ENCODE data around the gene RIN3.

Gene RIN3

DNA sequence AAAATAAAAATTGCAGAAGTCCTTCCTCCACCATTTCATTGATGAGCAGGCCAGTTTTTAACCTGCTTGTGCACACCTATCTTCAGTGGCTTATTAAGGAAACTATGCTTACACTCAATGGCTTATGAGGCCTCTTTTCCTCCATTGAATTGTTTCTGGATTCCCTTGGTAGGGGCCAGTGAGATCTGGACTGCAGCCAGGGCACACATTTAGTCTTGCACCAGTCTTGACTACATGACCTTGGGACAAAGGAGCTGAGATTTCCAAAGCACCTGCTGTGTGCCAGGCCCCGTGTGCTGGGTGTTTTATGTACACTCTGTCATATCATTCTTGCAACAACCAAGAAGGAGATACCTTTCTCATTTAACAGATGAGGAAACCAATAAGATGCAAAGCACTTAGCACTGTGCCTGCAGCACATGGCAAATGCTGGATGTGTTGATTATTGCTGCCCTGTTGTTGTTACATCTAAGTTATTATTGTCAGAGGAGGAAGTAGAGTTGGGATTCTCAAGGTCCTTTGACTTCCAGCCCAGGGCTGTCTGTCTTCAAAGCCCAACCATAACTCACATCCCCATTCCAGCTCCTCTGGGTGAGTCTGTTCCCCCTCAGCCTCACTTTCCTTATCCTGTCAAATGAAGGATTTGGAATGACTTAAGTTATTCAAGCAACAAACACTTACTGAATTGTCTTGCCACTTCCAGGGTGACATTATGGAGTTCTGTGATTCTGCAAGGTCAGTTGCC lies 31.6 kb upstream of the RIN3 start:
- DNase-seq, result no peak
- in situ Hi-C loops (cut with HindIII; ENCODE audit: low pct_ligation_motif_present, low pct_unique_long_range_greater_than_20kb, low sequenced_read_pairs), result no loop called here

DNA sequence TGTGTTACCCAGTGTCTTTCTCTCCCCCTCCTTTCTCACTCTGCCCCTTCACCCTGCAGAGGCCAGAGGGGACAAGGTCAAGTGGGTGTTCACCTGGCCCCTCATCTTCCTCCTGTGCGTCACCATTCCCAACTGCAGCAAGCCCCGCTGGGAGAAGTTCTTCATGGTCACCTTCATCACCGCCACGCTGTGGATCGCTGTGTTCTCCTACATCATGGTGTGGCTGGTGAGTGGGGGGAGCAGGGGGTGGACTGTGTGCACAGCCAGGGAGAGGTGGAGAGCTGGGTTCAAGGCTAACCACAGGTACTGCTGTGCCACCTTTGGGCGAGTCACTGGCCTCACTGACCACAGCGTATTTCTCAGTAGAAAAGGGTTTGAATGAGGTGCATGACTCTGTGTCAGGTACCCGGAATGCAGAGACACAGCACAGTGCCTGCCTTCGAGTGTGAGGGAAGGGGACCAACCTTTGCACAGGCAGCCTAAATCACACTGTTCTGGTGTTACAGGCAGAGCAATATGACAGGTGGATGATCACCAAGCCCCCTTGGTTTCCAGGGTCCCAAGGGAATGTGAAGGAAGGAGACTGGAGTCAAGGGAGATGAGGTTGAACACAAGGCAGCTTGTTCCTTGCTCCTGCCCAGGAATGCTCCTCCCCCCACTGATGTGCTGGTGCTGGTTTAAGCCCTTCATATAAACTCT lies 30.8 kb upstream of the RIN3 start:
- DNase-seq, result no peak
- in situ Hi-C loops (cut with HindIII; ENCODE audit: low pct_ligation_motif_present, low pct_unique_long_range_greater_than_20kb, low sequenced_read_pairs), result no loop called here

DNA sequence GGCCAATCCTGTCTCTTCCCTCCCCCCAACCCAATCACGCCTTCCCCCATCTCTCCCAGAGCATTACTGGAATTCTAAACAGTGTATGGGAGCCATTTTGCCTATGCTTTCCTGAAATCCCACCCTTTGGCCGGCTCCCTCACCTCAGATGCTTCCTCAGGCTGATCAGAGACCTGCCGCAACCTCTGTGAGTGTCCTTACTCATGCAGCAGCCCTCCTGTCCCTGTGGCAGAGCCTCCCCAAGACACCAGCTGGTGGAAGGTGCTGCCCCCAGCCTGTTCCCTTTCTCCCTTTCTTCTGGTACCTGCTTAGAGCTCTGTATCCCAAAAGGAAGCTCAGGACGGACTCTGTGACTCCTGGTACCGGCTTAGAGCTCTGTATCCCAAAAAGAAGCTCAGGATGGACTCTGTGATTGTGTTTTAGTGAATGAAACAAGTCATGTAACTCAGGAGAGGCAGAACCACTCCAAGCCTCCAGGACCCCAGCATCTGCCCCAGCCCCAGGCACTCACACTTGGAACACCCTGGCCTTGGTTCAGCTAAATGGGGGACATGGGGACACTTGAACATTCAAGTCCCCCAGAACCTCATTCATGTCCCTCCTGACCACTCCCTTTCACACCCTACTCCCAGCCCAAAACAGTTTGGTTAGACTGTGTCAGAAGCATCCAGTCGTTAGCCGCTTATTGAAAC lies 29.3 kb upstream of the RIN3 start:
- DNase-seq, result no peak
- in situ Hi-C loops (cut with HindIII; ENCODE audit: low pct_ligation_motif_present, low pct_unique_long_range_greater_than_20kb, low sequenced_read_pairs), result no loop called here

- DNase-seq, result no peak
- in situ Hi-C loops (cut with HindIII; ENCODE audit: low pct_ligation_motif_present, low pct_unique_long_range_greater_than_20kb, low sequenced_read_pairs), result no loop called here
Observed at GRCh38 chr14:92486881-92487280, 26.7 kb upstream of the RIN3 start.

GRCh38 chr14:92487513-92488133 lies 26.0 kb upstream of the RIN3 start:
- no peak for DNase-seq
- in situ Hi-C loops (cut with HindIII; ENCODE audit: low pct_ligation_motif_present, low pct_unique_long_range_greater_than_20kb, low sequenced_read_pairs), result no loop called here

DNA sequence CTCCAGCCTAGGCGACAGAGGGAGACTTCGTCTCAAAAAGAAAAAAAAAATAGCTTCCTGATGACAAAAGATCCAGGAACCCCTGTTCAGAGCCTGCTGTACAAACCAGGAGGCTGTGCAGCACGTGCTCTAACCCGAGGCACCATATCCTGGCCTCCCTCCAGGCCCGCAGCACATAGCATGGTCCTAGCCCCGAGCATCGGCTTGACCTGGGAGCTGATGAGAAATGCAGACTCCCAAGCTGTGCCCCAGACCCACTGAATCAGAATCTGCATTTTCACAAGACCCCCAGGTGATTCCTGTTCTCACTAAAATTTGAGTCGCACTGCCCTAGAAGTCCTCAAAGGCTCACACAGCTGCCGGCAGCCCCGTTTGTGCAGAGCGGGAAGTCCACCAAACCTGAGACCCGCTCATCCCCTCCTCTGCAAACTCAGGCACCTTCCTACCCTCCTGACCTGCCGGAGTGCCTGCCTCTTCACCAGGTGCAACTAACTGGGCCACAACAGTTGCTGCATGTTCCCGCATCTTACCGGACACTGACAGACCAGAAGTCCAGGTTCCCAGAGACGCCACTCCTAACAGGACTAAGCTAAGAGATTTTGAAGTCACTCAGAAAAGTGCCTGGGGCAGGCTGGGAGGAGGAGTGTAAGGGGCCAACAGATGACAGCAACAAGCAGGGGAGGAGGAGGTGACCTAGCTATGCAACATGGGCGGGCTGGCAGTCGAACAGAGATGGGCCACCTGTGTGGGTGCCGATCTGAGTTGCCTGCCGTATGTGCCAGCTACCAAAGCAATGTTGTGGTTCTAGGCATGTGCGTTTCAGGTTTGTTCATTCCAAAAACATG lies 24.0 kb upstream of the RIN3 start:
- in situ Hi-C loops (cut with HindIII; ENCODE audit: low pct_ligation_motif_present, low pct_unique_long_range_greater_than_20kb, low sequenced_read_pairs), result no loop called here

DNA sequence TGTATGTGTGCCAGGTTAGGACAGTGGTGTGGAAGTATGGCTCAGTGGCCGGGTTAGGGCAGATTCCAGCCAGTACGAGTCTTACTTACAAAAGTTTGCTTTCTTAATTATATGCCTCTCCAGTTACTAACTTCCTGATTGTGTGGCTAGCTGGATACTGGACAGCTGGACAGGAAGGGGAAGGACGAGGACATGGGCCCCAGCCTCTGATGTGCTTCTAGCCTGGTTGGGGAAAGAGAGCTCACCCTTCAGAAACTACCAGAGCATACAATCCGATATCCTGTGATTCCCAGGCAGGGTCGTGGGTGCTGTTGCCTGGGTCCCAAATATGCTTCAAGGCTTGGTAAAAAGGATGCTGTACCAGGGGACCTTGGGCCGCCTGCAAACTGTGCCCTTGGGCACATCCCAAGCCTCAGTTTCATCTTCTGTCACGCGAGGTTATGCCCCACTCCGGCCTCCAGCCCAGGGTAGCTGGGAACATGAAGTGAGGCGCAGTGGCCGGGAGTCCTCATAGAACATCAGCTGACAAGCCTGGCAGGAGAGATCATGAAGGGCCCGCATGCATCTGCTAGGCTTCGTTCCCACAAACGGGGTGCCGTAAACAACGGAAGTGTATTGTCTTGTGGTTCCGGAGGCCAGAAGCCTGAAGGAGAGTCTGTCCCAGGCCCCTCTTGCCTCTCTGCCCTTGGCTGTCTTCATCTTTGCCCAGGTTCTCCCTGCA lies 23.2 kb upstream of the RIN3 start:
- in situ Hi-C loops (cut with HindIII; ENCODE audit: low pct_ligation_motif_present, low pct_unique_long_range_greater_than_20kb, low sequenced_read_pairs), result no loop called here
- no peak for DNase-seq

More for the DNA sequence above, 24.0 kb upstream of the RIN3 start:
- no peak for DNase-seq

- in situ Hi-C loops (cut with HindIII; ENCODE audit: low pct_ligation_motif_present, low pct_unique_long_range_greater_than_20kb, low sequenced_read_pairs), result no loop called here
- DNase-seq, result no peak
Observed at GRCh38 chr14:92491782-92492181, 21.8 kb upstream of the RIN3 start.

- DNase-seq, result no peak
- in situ Hi-C loops (cut with HindIII; ENCODE audit: low pct_ligation_motif_present, low pct_unique_long_range_greater_than_20kb, low sequenced_read_pairs), result no loop called here
Observed at GRCh38 chr14:92492258-92492657, 21.3 kb upstream of the RIN3 start.

DNA sequence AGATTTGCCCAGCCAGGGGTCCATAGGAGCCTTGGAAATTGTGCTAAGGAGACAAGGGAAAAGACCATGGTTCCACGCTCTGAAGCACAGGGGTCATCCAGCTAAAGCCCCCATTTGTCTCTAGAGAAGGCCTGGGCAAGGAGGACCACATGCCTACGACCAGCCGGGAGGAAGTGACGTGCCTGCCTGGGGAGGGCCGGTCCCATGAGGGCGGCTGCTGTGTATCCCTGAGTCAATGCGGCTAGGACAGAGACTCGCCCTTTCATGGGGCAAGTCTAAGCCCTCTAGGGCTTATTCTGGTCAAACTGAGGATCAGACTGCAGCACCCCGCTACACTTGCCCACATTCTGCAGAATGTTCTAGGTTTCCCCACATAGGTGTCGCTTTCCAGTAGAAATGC lies 20.6 kb upstream of the RIN3 start:
- in situ Hi-C loops (cut with HindIII; ENCODE audit: low pct_ligation_motif_present, low pct_unique_long_range_greater_than_20kb, low sequenced_read_pairs), result no loop called here
- DNase-seq, result no peak

- DNase-seq, result no peak
- in situ Hi-C loops (cut with HindIII; ENCODE audit: low pct_ligation_motif_present, low pct_unique_long_range_greater_than_20kb, low sequenced_read_pairs), result no loop called here
Observed at GRCh38 chr14:92493492-92493891, 20.1 kb upstream of the RIN3 start.

DNA sequence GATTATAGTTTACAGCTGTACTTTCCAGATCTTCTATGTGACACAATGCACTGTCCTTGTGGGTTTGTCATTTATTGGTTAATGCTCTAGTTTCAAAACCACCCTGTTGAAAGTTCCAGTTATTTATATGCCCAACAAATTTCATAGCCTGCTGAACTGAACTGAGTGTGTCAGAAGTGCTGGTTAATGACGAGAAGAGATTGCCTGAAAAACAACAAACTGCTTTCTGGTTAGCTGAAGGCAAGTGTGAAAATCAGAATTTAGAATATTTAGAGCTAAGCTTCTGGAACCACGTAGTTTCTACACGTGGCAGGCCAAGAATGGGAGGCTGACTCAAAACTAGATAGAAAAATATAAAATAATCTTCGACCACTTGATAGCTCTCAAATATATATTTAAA lies 19.1 kb upstream of the RIN3 start:
- in situ Hi-C loops (cut with HindIII; ENCODE audit: low pct_ligation_motif_present, low pct_unique_long_range_greater_than_20kb, low sequenced_read_pairs), result no loop called here
- DNase-seq, result no peak

DNA sequence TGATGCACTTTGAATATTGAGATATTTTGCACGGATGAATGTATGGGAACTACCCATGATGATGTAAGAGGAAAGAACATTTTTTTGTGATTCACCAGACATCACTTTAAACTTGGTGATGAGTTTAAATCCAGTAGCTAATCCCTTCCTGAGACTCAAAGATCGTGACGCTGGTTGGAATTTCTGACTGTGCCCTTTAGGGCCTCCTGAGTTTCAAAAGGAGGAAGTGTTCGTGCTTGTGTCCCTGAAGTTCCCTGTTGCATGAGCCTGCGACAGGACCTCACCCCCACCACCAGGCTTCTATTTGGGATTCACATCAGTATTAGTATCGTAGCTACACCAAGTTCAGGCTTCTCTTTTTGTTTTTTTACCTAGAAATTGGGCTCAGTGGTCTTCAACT lies 18.6 kb upstream of the RIN3 start:
- no peak for DNase-seq
- in situ Hi-C loops (cut with HindIII; ENCODE audit: low pct_ligation_motif_present, low pct_unique_long_range_greater_than_20kb, low sequenced_read_pairs), result no loop called here

GRCh38 chr14:92496191-92496857 lies 17.3 kb upstream of the RIN3 start:
- in situ Hi-C loops (cut with HindIII; ENCODE audit: low pct_ligation_motif_present, low pct_unique_long_range_greater_than_20kb, low sequenced_read_pairs), result no loop called here
- DNase-seq, result no peak

DNA sequence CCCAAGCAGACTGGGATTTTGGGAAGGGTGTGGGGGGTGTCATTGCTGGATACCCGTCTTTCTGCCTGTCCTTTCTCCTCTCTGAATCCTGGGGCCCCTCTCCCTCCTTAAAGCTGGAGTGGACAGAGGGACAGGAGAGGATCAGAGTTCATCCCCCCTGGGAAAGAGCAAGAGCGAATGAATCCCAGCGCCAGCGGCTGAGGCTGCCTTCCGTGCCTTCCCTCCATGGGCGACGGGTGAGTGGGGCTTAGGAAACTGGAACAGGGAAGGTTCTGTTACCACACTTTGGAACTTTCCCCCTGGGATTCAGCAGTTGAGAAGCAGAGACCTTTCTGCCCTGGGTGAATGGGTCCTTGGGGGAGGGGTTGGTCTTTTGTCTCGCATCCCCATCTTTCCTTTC lies 16.2 kb upstream of the RIN3 start:
- DNase-seq, result no peak
- in situ Hi-C loops (cut with HindIII; ENCODE audit: low pct_ligation_motif_present, low pct_unique_long_range_greater_than_20kb, low sequenced_read_pairs), result no loop called here

DNA sequence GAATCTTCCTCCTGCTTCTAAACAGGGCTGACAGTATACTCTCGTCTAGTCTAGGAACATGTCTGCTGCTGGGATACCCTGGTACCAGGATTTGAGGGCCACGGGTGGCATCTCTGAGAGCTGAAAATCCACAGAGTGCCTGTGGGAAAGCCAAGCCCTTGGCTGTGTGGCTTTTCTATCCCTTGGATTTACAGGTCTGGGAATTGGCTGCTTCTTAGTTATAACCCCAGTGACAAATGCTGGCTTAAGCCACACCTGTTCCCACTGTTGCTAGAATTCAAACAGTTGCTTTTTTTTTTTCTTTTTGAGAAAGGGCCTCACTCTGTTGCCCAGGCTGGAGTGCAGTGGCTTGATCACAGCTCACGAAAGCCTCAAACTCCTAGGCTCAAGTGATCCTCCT lies 14.3 kb upstream of the RIN3 start:
- in situ Hi-C loops (cut with HindIII; ENCODE audit: low pct_ligation_motif_present, low pct_unique_long_range_greater_than_20kb, low sequenced_read_pairs), result no loop called here
- DNase-seq, result no peak

DNA sequence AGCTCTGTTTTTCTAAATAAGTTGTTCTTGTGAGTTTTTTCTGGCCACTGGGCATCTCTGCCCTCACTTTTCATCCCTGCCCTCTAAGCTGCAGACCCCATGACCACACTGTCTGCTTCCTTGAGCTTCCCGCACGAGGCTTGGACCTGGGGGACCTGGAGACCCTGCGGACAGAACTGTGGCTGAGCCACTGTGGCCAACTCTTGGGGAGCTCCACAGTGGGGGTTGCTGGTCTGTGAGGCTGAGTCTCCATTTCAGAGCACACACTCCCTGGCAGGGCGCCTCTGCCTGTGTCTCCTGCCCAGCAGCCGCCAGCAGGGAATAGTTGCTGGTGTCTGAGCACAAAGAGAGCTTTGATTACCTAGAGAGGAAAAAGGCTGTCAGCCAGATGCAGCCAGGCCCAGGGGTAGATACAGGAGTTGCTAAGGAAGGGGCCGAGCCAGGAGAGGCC lies 13.1 kb upstream of the RIN3 start:
- in situ Hi-C loops (cut with HindIII; ENCODE audit: low pct_ligation_motif_present, low pct_unique_long_range_greater_than_20kb, low sequenced_read_pairs), result no loop called here
- DNase-seq, result no peak

Measured in ACHN (cell line).